ENCODE measurements around the gene MYO5B. TPM values are rescaled to one million over a fixed set of nuclear protein-coding genes. Genes with fewer than 3 reads are reported as not detected.

The MYO5B gene
- total RNA-seq, 1 donor from 2014 or later = 0.21 TPM

DNA sequence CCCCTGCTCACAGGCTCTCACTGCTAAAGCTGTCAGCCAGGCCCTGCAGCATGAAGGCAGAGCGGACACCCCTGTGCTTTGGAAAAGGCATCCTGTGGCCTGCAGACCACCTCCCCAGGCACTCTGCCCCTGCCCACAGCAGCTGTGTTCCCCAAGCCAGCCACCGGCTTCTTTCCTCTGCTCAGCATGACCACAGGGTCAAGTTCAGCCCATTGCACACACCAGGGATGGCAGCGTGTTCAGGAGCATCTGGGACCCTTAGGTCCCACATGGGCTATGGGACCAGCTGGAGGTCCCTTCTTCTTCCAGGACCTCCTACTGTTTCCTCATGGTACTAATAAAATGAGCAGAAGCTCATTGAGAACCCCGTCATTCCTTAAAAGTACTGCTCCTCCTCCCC lies 263.2 kb downstream of the MYO5B start:
- H3K9me3 ChIP-seq = no peaks in the 10 kb centered on the region
- H3K4me1 ChIP-seq = no peaks in the 10 kb centered on the region
- H3K27me3 ChIP-seq = no peaks in the 10 kb centered on the region
- no peak overlapping the region for H3K27ac ChIP-seq
- intact Hi-C loops (cut with DNase I) = no loop called here
- TF ChIP-seq, protein P1, sequence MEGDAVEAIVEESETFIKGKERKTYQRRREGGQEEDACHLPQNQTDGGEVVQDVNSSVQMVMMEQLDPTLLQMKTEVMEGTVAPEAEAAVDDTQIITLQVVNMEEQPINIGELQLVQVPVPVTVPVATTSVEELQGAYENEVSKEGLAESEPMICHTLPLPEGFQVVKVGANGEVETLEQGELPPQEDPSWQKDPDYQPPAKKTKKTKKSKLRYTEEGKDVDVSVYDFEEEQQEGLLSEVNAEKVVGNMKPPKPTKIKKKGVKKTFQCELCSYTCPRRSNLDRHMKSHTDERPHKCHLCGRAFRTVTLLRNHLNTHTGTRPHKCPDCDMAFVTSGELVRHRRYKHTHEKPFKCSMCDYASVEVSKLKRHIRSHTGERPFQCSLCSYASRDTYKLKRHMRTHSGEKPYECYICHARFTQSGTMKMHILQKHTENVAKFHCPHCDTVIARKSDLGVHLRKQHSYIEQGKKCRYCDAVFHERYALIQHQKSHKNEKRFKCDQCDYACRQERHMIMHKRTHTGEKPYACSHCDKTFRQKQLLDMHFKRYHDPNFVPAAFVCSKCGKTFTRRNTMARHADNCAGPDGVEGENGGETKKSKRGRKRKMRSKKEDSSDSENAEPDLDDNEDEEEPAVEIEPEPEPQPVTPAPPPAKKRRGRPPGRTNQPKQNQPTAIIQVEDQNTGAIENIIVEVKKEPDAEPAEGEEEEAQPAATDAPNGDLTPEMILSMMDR (IDR thresholded peaks at IDR 0.05) = no peak
- no peak overlapping the region for H3K4me3 ChIP-seq
- no peak for DNase-seq (ENCODE audit: low spot score in 2 of 2)
- peaks cover 0 to 5% of the 10 kb centered on the region in 2 donors for H3K36me3 ChIP-seq

DNA sequence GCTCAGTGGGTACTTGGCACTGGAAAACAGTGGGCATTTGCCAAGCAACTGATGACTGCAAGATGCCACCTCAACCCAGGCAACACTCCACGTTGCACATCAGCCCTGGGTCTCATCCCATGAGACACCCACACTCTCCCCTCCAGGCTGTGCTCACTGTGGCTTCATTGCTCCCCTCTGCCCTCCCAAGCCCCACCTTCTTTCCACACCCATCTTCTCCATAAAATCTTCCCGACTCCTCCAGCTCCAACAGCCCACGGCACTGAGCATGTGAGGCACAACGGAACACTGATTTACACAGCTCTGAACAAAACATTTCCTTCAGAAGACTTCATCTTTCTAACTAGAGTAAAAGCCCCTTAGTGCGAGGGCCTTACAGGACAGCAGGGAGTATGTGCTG lies 263.8 kb downstream of the MYO5B start:
- Histone ChIP-seq H3K27ac (no peak overlapping the region), H3K27me3 (no peaks in the 10 kb centered on the region), H3K4me1 (no peaks in the 10 kb centered on the region), H3K9me3 (no peaks in the 10 kb centered on the region), H3K36me3 (peaks cover 0 to 5% of the 10 kb centered on the region in 2 donors), H3K4me3 (no peak overlapping the region)
- intact Hi-C loops (cut with DNase I) = no loop called here
- TF ChIP-seq, protein P1 (IDR thresholded peaks at IDR 0.05) = no peak
- DNase-seq (ENCODE audit: low spot score in 2 of 2) = no peak

DNA sequence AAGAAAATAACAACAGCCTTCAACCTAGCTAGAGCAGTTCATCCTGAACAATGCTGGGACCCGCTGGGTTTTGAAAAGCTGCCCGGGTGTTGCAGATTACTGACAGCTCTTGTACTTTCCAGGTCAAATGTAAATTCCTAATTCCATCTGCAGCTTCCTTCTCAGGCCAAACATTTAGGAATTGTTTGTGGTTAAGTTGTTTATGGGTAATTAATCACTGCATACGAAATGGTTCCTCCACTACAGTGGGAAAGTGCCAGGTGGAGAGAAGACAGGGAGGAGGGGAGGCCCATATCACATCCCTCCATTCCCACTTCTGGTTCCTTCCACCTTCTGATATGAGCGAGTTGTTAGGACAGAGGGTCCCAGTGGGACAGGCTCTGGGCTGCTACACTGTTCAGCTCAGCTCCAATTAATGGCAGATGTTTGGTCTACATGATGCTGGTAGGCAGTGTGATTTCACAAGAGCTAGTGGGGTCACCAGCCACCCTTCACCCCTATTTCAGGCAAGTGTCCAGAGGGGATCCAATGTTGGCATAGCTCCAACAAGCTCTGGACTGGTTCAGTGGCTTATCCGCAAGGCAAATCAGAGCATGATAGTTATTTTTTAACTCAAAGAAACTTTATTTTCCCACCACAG lies 268.7 kb downstream of the MYO5B start:
- intact Hi-C loops (cut with DNase I) = no loop called here
- Histone ChIP-seq H3K9me3 (no peaks in the 10 kb centered on the region), H3K27me3 (no peaks in the 10 kb centered on the region), H3K4me3 (no peak overlapping the region), H3K27ac (no peak overlapping the region), H3K36me3 (no peaks in the 10 kb centered on the region), H3K4me1 (no peaks in the 10 kb centered on the region)
- TF ChIP-seq, protein P1 (IDR thresholded peaks at IDR 0.05) = no peak
- DNase-seq (ENCODE audit: low spot score in 2 of 2) = no peak

DNA sequence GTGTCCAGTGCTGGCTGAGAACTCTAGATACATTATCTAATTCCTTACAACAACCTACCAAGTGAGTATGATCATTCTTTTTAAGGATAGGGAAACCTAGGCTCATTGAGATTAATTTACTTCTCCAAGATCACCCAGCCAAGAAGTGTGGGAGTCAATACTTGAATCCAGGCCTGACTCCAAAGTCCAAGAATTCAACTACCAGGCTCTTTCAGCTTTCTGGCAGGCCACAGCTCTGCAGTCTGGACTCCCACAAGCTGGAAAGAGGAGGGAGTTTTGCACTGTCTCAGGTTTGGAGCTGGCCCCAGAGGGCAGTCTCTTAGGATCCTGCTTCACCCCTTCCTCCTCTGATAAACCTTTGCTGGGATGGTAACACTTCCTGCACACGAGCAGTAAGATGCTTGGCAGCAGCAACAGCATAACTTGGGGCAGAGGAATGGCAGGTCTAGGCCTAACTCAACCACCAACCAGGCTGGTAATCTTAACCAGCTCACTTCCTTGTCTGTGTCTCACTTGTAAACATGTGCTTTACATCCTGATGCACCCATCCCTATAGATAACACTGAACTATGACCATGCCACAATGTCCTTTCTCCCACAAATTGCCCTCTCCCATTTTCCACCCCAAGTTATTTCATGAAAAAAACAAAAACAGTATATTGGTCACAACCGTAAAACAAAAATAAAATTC lies 270.5 kb downstream of the MYO5B start:
- no peaks in the 10 kb centered on the region for H3K27me3 ChIP-seq
- H3K36me3 ChIP-seq = no peaks in the 10 kb centered on the region
- DNase-seq (ENCODE audit: low spot score in 2 of 2) = no peak
- intact Hi-C loops (cut with DNase I) = no loop called here
- H3K4me3 ChIP-seq = no peak overlapping the region
- H3K9me3 ChIP-seq = no peaks in the 10 kb centered on the region
- H3K27ac ChIP-seq = no peak overlapping the region
- TF ChIP-seq, protein P1 (IDR thresholded peaks at IDR 0.05) = no peak
- no peaks in the 10 kb centered on the region for H3K4me1 ChIP-seq

DNA sequence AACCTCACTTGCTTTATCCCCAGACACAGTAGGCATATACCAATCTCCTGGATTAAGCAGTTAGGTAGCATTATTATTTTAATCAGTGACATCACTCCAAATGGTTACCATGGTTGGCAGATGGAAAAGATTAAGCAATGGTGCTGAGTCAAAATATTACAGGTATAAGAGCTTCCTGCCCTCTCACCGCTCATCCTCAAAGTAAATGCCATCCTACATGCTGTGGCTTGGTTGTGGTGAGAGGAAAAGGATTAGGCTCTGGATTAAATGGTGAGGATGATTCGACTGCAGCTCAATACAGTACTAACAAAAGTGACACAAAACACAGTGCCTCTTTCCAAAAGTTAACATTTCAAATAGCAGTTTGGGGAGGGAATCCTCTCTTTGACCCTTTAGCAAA lies 272.7 kb downstream of the MYO5B start:
- TF ChIP-seq, protein P1 (IDR thresholded peaks at IDR 0.05) = no peak
- H3K36me3 ChIP-seq = no peaks in the 10 kb centered on the region
- no peaks in the 10 kb centered on the region for H3K27me3 ChIP-seq
- no peak for DNase-seq (ENCODE audit: low spot score in 2 of 2)
- no peaks in the 10 kb centered on the region for H3K9me3 ChIP-seq
- intact Hi-C loops (cut with DNase I) = no loop called here
- H3K4me3 ChIP-seq = no peak overlapping the region
- H3K27ac ChIP-seq = no peak overlapping the region
- H3K4me1 ChIP-seq = no peaks in the 10 kb centered on the region

Measured in ascending aorta (tissue), 2 donors.